ENCODE data around the gene QRFP.
A peak's percentile ranks its signal among the peaks of the same experiment; 100 is the strongest.

The QRFP gene

DNA sequence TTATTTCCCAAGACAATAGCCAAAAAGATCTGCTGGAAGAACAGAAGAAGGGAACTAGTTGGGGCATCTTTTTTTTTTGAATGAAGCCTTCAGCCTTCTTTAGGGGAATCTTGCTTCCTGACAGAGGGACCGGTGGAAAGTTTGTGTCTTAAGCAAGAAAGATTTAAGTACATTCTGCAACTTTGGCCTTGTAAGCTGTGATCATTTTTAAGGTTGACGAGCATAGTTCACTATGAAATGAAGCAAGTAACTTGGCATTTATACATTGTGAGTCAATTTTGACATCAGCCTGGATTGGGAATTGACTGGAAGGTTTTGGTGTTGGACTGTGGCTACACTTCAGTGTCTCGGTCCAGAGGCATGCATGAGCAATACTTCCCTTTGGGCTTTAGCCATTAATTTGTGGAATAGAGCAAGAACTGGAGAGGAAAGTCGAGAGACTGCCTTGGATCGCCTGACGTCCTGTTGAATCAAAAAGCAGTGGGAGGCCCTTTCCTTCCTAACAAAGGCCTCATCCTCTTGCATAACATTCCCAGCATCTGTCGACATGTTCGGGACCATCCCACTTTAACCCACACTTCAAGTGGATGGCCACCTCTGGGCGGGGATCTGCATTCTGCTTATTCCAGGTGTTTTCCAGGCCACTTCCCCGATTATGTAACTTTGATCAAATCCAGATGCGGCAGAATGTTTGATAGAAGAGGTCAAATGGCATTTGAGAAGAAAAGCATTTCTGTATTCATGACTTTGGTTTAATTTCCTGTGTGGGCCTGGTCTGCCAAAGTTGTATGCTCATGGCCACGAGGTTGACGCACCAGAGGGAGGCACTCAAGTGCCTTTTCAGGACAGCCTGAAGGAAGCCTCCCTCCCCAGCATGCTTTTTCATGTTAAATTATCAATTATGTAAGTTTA, 49.0 kb downstream of the QRFP start:
- TF ChIP-seq CTCF (conservative IDR thresholded peaks at IDR 0.05) = no peak
- H3K27ac ChIP-seq = no peak overlapping the region

- no peak for TF ChIP-seq CTCF (conservative IDR thresholded peaks at IDR 0.05)
- H3K27ac ChIP-seq = no peak overlapping the region
Measured at GRCh38 chr9:130846487-130847305, 49.9 kb downstream of the QRFP start.

DNA sequence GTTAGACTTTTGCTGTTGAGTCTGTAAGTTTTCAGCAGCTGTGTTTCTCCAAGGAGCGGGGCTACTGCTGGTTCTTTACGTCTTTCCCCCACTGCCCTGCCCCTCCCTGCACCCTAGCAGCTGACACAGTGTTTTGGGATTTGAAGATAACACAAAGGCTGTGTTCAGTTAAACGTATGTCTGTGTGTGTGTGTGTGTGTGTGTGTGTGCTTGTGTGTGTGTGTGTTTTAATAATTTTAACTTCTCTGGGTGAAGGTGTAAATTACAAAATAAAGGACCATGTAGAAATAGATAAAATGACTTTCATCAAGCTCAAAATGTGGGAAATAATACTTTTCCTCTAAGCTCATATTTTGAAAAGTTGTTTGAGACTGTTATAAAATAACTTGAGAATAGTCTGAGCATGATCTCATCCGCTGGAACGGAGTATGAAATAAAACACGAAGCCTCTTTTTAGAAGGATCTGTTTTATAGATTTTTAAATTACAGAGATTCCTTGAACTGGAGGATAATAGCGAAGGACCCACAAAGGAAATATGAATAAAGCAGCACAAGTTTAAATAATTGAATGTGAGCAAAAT, 50.6 kb downstream of the QRFP start:
- TF ChIP-seq CTCF (conservative IDR thresholded peaks at IDR 0.05) = no peak
- no peak overlapping the region for H3K27ac ChIP-seq

GRCh38 chr9:130845254-130845653, 51.4 kb downstream of the QRFP start:
- no peak overlapping the region for H3K27ac ChIP-seq

DNA sequence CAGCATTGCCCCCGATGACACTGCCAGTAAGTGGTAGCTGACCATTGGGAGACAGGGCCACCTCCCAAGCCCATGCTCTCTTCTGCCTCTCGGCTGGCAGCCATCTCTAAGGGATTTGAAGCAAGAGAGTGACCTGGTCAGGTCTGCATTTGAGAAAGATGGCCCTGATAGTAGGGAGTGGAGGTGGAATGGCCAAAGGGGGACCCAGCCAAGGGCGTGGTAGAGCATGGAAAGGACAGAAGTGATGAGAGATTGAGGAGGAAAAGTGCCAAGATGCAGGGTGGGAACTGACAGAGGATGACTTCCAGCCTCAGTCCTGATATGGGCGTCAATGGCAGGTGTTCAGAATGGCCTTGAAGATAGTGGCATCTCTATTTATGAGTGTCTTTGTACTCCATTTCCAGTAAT, 52.6 kb downstream of the QRFP start:
- TF ChIP-seq CTCF (conservative IDR thresholded peaks at IDR 0.05) = no peak
- no peak overlapping the region for H3K27ac ChIP-seq

More at GRCh38 chr9:130845254-130845653, 51.4 kb downstream of the QRFP start:
- no peak for TF ChIP-seq CTCF (conservative IDR thresholded peaks at IDR 0.05)

DNA sequence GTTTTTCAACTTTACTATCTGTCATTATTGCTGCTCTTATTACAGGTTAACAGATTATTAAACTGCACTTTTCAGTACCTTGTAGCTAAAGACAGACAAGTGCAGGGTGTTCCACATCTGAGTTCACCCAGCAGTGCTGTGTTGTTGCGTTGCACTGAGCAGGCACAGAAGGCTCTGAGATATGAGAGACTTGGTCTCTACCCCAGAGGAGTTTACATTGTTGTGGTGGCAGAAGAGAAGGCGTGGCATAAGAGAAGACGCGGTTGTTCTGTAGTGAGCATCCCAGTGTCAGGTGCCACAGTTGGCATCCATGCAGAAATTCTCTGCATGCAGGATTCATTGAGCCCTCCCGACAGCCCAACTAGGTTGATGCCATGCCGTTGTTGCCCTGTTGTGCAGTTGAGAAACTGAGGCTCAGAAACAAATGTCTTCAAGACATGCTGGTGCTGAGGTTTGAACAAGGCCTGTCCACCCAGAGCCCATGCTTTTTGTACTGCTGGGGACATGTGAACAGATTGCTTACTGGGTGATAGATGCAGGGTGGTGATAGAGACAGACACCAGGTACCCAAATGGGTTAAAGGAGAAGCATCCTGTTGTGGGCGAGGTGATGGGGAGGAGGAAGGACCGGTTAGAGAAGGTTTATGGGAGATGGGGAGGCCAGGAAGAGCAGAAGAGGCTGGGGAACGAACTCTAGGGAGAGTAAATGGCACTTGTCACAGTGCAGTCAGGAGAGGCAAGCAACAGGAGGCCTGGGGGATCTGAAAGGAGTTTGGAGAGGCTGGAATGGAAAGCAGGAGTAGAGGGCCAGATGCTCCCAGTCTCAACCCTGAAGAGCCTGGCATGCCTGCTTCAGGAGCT, 53.3 kb downstream of the QRFP start:
- no peak for TF ChIP-seq CTCF (conservative IDR thresholded peaks at IDR 0.05)
- peak overlapping the region; percentile 22; the same call in 1 of the 2 replicates for H3K27ac ChIP-seq
